Activated CD4-positive, alpha-beta T cell treated with anti-CD3 and anti-CD28 coated beads, Interleukin-2, amount 50 U/mL, for 48 hours (primary cell): Measurements from ENCODE around the gene CCM2.
A peak's percentile ranks its signal among the peaks of the same experiment; 100 is the strongest.

Source experiments
- DNase-seq, 2 experiments: peaks; one replicate each; pipeline ENCODE4 v3.0.0-alpha.2; 2020

CCM2 gene

DNA sequence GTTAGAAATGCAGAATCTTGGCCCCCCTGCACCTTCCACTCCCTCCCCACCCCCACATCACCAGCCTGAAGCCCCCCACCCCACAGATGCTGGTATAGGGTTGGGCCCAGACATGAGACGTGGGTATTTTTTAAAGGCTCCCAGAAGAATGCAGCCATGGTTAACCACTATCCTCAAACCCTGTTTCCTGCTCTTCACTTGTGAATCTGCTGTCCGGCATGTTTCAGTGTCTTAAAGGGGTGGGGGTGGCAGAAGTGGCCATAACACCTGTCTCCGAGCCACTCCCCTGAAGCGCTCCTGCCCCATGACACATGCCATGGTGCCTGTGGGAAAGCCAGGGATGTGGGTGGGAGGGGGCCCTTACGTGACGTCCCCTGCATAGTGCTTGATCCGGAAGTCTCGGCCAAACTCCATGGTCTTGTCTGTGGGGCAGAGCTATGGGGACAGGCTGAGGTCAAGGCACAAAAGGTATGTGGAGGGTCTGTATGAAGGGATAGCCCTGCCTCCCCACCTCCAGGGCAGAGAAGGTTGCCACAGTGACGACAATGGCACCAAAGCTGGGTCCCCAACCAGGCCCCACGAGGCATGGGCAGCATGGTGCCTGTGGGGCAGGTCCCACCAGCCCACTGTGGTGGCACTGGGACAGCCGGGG, 30.8 kb upstream of the CCM2 start:
- DNase-seq, result peak; percentile 4 to 6

DNA sequence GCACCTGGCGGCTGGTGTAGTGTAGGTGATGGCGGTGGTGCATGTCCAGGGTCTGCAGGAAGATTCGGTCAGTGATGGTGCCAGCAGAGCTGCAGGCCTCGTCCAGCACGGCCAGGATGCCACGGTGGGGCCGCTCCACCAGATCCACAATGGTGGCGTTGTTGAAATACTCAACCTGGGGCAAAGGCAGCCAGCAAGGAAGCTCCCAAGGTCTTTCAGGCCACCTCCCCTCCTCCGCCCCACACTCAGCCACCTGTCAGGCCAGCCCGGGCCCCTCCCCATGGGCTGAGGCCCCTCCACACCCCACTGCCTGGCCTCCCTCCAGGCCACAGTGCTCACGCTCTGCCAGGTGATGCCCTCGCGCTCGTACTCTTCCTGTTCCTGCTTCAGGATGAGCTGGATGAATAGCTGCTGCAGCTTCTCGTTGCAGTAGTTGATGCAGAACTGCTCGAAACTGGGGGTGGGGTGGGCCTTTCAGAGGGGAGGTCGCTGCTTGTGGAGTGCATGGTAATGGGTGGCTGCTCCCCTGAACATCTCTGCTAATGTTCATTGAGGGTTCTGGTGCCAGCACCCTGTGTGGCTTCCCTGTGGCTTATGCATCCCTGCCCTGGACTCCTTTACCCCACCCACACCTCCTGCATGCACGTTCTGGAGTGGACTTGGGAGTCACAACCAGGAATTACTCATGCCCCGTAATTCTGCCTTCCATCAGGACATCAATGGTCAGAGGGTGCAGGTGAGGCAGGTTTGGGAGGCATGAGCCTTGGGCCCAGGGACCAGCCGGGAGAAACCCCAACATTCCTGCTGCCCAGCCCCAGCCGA, 30.1 kb upstream of the CCM2 start:
- DNase-seq, result peak; percentile 10 to 24

DNA sequence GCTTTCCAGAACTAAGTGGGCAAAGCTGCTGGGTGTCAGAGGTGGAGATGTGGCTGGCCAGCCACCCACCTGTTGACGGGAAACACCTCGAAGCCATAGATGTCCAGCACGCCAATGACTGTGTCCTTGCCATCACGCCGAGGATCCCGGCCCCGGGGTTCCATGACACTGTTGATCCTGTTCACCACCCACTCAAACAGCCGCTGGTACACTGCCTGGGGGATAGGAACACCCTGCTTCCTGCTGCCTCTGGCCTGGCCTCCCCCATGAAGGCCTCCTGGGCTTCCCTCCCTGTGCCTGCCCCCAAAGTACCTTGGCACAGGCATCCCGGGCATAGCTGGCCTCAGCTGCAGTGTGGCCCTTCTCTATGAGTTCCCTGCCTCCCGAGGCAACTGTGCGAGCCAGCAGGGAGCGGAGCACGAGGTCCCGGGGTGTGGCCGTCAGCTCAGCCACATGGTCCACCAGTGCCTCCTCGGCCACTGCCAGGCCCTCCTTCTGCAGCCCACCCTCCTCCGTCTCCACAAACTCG, 29.4 kb upstream of the CCM2 start:
- peak; percentile 17 to 33 for DNase-seq

DNA sequence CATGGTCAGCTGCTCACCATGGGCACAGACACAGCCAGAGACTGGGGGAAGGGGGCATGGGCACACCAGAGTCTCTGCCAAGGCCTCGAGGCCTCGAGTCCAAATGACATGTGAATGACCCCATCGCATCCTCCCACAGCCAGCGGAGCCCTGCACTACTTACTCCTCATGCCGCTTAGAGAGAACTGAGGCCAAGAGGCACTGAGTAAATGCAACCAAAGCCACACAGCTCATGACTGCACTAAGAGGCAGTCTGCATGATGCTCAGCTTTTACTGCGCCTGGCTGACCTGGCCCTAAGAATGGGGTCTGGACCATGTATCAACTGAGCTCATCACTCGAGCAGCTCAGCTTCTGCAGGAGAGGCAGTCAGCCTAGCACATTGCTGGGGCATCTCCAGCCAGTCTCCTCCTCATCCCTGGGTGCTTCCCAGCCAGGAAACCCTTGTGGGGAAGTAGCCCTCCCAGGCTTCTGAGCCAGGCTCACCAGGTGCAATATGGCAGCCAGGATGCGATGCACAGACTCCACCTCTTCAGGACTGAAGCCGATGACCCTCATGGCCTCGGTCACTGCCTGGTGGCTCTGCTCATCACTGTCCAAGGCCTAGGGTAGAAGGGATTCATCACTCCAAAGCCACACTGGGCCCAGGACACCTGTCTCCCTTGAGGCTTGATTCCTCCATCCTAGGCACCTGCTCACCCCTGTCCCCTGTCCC, 28.7 kb upstream of the CCM2 start:
- peak; percentile 9 to 14 for DNase-seq

DNA sequence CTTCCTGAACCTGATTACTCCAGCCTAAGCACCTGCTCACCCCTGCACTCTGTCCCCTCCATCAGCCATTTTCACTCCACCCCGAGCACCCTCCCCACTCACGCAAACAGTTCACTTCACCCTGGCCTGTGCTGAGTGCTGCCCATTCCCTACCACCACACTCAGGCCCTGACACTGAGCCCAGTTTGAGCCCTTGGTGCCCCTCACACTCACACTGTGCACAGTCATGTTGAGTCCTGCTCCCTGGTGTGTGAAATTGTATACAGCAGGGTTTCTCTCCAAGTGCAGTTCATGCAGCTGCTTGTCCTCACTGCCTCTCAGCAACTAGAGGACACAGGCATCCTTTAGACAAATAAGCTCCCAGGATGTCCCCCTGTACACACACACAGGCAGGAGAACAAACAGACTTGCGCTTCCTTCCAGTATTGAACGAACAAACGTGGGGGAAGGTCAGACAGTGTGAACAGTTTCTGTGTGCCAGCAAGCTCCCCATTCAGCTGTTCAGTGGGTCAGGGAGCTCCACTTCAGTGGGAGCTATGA, 28.0 kb upstream of the CCM2 start:
- peak; percentile 10 to 13 for DNase-seq

DNA sequence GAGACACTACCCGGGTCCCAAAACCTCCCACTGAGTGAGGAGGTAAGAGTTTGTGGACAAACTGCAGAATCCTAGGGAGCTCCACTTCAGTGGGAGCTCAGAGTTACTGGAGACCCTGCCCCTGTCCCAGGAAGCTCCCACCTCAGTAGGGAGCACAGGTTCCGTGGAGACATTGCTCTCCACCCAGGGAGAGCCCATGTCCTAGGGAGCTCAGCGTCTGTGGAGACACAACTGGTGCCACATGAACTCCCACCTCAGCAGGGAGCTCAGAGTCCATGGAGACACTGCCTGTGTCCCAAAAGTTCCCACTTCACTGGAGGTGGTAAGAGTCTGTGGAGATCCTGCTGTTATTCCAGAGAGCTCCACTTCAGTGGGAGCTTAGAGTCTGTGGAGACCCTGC, 27.4 kb upstream of the CCM2 start:
- DNase-seq, result peak in 1 of 2 experiments; percentile 7

DNA sequence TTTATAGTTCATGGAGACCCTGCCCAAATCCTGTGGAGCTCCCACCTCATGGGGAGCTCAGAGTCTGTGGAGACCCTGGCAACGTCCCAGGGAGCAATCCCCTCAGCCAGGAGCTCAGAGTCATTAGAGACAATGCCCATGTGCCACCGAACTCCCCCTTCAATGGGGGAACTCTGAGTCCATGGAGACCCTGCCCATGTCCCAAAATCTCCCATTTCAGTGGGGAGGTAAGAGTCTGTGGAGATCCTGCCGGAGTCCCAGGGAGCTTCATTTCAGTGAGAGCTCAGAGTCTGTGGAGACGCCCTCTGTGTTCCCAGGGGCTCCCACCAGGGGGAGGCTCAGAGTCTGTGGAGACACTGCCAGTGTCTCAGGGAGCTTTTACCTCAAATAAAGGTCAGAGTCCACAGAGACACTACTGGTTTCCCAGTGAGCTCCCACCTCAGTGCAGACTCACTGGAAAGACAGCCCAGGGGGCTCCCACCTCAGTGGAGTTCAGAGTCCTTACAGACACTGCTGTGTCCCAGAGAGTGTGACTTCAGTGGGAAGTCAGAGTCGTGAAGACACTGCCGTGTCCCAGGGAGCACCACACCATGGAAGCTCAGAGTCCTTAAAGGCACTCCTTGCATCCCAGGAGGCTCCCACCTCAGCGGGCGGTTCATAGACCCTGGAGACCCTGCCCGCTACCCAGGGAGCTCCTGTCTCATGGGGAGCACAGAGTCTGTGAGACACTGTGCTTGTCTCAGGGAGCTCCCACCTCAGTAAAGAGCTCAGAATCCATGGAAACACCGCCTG, 26.2 kb upstream of the CCM2 start:
- DNase-seq, result peak; percentile 61 to 68

DNA sequence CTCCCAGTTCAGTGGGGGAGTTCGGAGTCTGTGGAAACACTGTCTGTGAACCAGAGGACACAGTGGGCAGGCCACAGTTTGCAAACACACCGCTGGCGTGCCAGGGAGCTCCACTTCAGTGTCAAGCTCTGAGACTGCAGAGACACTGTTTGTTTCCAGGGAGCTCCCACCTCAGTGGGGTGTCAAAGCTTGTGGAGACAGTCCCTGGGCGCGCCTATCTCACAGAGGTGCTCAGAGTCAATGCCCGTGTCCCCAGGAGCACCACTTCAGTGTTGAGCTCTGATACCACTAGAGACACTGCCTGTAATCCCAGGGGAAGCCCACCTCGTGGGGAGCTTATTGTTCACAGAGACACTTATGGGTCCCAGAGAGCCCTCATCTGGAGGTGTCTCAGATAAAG, 25.5 kb upstream of the CCM2 start:
- DNase-seq, result peak in 1 of 2 experiments; percentile 10

DNA sequence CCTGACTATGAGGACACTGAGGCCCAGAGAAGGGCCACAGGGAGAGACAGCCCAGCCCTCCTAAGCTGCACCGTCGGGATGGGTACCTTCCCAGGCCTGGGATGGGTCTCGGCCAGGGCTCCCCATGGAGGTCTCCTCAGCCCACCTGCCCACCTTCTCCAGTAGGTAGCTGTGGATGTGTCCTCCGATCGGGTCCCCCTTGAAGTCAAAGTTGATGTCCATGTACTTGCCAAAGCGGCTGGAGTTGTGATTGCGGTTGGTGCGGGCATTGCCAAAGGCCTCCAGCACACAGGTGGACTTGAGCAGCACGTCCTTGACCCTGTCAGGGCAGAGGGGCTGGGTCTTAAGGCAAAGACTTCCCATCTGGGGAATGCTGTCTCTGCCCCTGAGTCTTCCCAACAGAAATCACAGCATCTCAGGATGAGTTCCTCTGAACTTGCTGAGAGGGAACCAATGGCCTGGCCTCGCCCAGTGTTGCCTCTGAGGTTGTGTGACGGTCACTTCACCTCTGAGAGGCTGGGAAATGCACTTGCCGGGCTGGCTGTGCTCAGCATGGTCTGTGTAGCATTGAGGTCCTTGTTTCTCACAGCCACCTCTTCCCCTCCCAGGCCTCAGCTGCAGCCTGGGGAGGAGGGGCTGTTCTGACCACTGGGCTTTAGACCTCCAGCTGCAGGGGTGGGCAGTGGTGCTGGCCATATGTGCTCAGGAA, 24.5 kb upstream of the CCM2 start:
- DNase-seq, result no peak

DNA sequence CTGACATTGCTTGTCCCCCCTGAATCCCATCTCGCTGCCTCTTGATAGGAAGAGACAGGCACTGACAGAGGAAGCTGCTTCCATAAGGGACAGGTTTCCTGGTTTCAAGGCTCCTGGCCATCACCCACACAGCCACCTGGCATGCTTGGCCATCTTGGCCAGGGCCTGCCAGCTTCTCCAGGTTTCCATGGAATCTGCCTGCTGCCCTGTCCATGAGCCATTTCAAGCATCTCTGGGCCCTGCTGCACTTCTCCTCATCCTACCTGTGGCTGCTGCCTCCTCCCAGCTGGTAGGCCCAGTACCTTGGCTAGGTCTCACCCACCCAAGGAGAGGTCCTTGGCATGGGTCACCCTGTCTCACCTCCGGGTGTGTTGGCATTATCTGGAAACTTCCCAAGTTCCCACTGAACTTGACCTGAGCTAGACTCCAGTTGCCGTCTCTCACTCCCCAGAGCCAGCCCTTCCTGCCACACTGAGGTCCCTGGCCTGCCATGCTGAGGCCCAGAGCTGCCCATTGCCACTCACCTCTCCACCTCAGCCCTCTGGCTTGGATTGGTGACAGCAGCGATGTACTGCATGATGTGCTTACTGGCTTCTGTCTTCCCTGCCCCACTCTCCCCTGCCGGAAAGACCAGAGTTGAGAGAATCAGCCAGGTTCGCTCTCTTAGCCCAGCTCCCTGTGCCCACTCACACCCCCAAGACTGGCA, 23.8 kb upstream of the CCM2 start:
- peak in 1 of 2 experiments; percentile 5 for DNase-seq

DNA sequence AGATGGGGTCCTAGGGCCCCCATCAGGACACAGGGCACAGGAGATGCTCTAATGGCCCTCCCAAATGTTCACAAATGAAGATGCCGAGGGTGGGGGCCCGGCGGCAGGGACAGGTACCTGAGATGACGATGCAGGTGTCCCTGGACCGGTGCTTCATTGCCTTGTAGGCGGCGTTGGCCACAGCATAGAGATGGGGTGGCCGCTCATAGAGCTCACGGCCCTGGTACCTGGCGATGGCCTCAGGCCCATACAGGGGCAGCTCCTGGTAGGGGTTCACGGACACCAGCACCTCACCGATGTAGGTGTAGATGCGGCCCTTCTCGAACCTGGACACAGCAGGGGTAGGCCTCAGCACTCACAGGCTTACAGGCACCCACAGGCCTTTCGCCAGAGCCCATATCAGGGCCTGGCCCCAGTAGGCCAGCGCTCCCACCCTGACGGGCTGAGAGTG, 23.2 kb upstream of the CCM2 start:
- peak in 1 of 2 experiments; percentile 1 for DNase-seq

DNA sequence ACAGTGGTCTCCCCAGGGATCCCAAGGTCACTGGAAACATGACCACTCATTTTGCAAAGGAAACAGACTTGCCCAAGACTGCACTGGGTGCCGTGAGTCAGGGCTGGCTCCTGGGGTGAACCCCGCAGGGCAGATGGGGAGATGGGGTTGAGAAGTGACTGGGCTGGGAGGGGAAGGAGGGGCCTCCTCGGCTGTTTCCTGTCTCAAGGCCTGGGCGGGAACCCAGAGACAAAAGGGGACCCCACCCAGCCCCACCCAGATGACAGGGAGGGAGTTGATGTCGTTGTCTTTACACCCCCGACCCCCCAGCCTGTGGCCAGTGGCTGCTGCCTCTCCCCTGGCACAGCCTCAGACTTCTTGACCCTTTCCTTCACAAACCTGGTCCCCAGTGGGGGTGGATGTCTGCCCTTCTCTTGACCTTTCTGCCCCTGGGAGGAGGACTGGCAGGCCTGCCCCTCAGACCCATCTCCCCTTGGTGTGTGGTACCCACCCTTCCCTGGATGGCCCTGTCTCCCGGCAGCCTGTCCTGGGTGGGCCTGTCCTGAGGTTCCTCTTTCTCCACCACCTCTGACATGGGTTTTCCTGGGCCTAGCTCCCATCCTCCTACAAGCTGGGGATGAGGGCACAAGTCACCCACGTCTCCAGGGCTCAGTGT, 22.6 kb upstream of the CCM2 start:
- peak; percentile 85 to 89 for DNase-seq

DNA sequence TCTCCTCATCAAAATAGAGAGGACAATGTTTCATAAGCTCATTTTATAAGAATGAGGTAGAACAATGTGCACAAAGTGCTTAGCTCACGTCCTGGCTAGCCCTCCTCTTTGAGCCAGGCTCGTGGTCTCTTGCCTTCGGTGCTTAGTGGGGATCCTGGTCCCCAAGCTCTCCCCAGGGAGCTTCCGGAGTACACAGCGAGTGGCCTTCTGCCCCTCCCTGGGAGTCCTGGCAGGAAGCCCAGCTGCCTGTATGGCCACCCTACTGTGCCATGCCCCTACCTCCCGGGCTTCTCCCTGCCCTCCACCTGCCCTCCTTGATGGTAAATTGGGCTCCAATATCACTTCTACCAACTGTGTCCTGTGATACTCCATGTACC, 22.1 kb upstream of the CCM2 start:
- peak; percentile 40 to 47 for DNase-seq

DNA sequence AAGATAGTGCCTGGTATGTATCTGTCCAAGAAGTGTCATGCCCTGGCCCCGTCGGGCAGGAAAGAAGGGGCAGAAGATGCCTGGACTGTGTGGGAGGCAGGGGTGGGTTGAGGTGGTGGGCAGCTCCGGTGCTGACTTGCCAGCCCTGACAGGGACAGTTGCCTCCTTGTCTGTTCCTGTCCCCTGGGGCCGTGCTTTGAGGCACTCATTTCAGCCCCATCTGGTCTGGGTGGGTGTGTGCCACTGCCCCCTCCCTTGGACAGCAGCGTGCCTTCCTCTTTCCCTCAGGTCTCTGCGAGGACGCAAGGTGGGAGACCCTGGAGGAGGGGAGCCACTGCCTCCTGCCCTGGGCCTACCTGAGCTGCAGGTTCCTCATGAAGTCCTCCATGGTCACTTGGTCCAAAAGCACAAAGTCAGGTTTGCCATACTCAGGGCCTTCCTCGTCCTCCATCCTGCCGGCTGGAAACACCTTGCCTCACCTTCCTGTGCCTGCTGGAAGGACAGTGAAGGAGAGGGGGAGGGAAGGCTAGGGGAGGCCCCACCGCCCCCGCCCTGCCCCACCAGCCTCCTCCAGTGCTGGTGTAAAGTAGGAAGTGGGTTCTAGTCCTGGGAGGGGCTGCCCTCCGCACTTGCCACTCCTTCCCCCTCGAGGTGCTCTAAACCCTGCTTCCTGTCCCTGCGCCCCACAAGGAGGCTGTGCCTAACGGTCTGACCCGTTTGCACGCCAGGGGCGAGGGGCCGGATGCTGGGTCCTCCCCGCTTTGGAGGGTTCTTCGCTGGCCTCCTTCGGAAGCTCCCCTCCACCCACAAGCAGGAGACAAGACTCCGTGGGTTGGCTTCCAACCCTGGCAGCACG, 21.3 kb upstream of the CCM2 start, which contains the start of gene MYO1G:
Gene MYO1G, minus strand, starts transcription at position 505 of the 856 bp plus-strand sequence. Its CDS starts 54 bp downstream, at position 451.
- DNase-seq, result peak; percentile 91 to 94

DNA sequence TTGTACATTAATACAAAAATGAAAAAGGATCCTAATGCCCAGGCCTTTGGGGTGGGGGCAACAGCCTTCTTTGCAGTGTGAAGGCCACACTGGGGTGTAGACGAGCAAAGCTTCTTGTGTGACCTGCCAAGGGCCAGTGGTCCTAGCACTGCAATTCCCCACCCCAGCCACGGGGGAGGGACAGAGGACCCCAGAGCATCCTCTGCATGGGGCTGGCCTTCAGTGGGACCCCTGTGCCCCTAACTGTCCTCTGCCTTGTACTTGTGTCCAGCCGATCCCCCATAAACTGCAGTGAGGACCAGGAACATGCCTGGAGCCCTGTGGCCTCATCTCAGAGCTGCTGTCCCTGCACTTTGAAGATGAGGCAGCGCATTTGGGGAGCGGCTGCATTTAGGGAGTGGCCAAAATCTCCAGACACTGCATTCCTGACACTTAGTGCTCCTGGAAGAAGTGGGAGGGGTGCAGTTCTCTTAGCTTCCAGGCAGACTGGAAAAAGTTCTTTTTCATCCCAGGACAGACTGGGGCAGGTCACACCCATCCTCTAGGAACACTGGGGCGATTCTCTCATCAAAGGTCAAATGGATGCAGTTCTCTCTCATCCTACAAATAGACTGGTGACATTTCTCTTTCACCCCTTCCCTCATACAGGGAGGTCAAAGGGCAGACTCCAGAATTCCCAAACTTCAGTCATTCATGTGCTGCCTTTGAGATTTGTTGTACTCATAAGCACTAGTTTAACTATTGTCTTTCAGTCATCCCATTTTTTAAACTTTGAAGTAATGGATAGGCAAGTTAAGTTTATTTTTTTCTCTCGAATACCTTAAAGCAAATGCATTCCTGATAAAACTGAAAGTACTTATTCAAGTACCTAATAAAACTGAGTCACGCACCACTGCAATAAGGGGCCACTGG, 20.3 kb upstream of the CCM2 start:
- DNase-seq, result peak; percentile 28 to 46

DNA sequence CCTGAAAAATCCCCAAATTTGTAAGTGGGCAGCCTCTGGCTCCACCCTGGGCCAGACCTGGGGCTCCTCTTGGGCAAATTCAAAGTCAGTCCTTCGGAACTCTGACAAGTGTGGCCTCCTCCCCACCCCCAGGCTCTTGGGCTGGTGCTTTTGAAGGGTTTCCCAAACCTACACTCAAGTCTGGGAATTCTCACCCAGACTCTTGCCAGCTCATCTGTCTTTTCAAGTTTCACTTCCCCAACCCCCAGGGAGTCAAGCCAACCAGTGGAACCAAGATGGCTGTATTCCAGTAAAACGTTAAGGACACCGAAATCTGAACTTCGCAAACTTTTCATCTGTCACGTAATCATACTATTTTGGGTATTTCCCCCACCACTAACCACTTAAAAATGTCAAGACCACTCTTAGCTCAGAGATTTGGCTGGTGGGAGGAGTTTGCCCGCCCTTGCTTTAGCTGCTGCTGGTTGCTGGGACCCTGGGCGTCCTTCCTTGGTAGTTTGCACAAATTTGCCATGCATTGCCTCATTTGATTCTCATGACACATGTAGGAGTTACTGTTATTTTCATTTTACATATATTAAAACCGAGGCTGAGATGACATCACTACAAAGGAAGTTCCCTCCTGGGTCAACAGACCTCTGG, 19.5 kb upstream of the CCM2 start:
- DNase-seq, result peak; percentile 89 to 93

DNA sequence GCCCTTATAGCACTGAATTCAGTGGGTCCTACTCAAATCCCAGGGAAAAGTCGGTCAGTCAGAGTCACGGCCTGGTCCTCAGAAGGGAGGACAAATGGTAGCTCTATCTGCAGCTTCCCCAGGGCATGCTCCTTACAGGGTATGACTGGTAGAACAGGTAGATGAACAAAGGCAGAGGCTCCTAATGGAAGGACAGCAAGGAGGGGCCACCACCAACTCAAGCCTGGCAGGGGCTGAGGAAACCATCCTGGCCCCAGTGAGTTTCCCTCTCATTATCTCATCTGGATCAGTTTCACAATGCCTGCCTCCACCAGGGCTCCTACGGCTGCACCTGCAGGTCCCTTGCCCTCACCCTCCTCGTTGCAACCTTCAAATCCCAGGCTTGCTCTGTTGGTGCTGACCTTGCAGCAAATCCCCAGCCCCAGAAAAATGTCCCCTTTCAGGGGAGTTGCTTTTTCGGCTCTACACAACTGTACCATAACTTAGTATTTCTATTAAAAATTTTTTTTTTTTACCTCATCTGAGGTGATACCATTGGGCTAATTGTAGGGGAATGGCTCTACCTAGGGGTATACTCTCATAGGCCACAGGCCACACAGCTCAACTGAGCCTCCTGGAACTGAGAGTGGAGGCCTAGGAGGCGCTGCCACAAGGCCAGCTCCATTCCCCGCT, 18.8 kb upstream of the CCM2 start:
- peak; percentile 65 to 73 for DNase-seq
